CD4-positive, alpha-beta memory T cell (primary cell): ENCODE measurements around the gene TP53I11. TPM values are rescaled to one million over a fixed set of nuclear protein-coding genes. Genes with fewer than 3 reads are reported as not detected.

ENCODE experiments used
- CTCF ChIA-PET: fragments of 350-600 bp; sonication (Branson Sonifier 250); formaldehyde crosslinking; loops from one replicate; lab custom pipeline; 2021; ENCODE audit warnings: inconsistent platforms; ENCODE audit not compliant: partially characterized antibody; lab: Charles Lee
- POLR2A ChIA-PET: fragments of 350-600 bp; sonication (Branson Sonifier 250); formaldehyde crosslinking; loops from one replicate; lab custom pipeline; 2021; ENCODE audit not compliant: partially characterized antibody; lab: Charles Lee
- DNase-seq, 5 donors: peaks; one replicate each; pipeline versions ENCODE4 v3.0.0 to v3.0.0-alpha.2; 2020 to 2022; ENCODE audit warnings: mixed read lengths in 1 of 5
- H3K27ac ChIP-seq: one replicate; pipeline ENCODE4 v1.7.0; 2013; ENCODE audit warnings: low read depth, low read length
- H3K27me3 ChIP-seq: 2 replicates; pipeline ENCODE4 v1.7.0; 2013; ENCODE audit warnings: mild to moderate bottlenecking, low read length, moderate library complexity; ENCODE audit not compliant: insufficient read depth
- H3K36me3 ChIP-seq: 2 replicates; pipeline ENCODE4 v1.7.0; 2013; ENCODE audit warnings: mild to moderate bottlenecking, low read length, moderate library complexity; ENCODE audit not compliant: insufficient read depth
- H3K4me1 ChIP-seq: 2 replicates; pipeline ENCODE4 v1.7.0; 2013; ENCODE audit warnings: mild to moderate bottlenecking, low read length, moderate library complexity; ENCODE audit not compliant: insufficient read depth
- H3K4me3 ChIP-seq, 2 donors: one replicate each; pipeline ENCODE4 v1.7.0; 2013; ENCODE audit warnings: low read length in 2 of 2, mild to moderate bottlenecking in 1 of 2
- H3K9me3 ChIP-seq, 2 donors: one replicate each; pipeline ENCODE4 v1.7.0; 2013; ENCODE audit warnings: low read length in 2 of 2, control low read depth in 1 of 2; ENCODE audit not compliant: control insufficient read depth in 1 of 2
- H3K27ac Mint-ChIP-seq, 7 donors: one replicate each; pipeline ENCODE4 v1.8.0; 2020 to 2021; ENCODE audit warnings: mixed read lengths in 7 of 7, mild to moderate bottlenecking in 6 of 7, inconsistent platforms in 3 of 7, moderate library complexity in 3 of 7
- H3K27me3 Mint-ChIP-seq, 2 donors: one replicate each; pipeline ENCODE4 v1.8.0; 2020 to 2021; ENCODE audit warnings: mixed read lengths in 2 of 2
- H3K36me3 Mint-ChIP-seq, 2 donors: one replicate each; pipeline ENCODE4 v1.8.0; 2020 to 2021; ENCODE audit warnings: mixed read lengths in 2 of 2, inconsistent platforms in 1 of 2, mild to moderate bottlenecking in 1 of 2
- H3K4me1 Mint-ChIP-seq, 4 donors: one replicate each; pipeline ENCODE4 v1.8.0; 2020 to 2021; ENCODE audit warnings: mixed read lengths in 4 of 4, mild to moderate bottlenecking in 1 of 4
- H3K4me3 Mint-ChIP-seq, 8 donors: one replicate each; pipeline ENCODE4 v1.8.0; 2020 to 2021; ENCODE audit warnings: mixed read lengths in 8 of 8, mild to moderate bottlenecking in 7 of 8, moderate library complexity in 6 of 8, inconsistent platforms in 3 of 8
- H3K9me3 Mint-ChIP-seq, 8 donors: one replicate each; pipeline ENCODE4 v1.8.0; 2020 to 2021; ENCODE audit warnings: mixed read lengths in 8 of 8, mild to moderate bottlenecking in 5 of 8, inconsistent platforms in 3 of 8, moderate library complexity in 1 of 8
- intact Hi-C: fragments of 100-400 bp; cut with micrococcal nuclease; formaldehyde crosslinking; loops from one replicate; pipeline ENCODE4 v1.15.1; 2023
- polyA plus RNA-seq, 2 donors: library from polyadenylated mRNA; unstranded; fragments of 300-500 nt; fragmentation: Illumina TruSeq; gene quantifications; one replicate each; pipeline ENCODE4 v1.2.3, GENCODE V29; 2021
- total RNA-seq, 2 experiments: library from RNA; stranded (reverse); gene quantifications; one replicate each; pipeline ENCODE4 v1.2.3, GENCODE V29; 2021

TP53I11 gene
- total and polyA plus RNA-seq, 4 experiments from 2014 or later, result 1.1 to 7.0 (median 5.1) TPM

DNA sequence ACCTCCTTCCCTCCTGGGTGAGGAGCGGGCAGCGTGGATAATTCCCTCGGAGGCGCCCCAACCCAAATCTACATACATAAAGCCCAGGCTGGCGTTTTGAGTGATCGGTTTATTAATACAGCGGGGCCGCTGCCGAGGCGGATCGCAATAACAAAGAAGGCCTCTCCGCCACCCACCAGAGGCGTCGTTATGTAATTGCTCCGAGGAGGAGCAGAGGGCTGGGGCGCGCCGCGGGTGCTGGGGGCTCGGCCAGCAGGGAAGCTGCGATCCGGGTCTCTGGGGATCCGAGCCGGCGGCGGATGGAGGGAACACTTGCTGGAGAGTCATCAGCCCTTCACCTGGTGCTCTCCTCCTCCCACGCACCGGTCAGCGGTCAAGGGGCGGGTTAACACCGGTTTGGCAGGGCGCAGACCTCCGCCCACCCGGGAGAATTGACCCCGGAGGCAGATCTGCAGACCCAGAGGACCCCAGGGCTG lies 6.4 kb upstream of the TP53I11 start:
- H3K9me3 ChIP-seq, result no peaks in the 10 kb centered on the region
- intact Hi-C loops, result no loop called here
- CTCF ChIA-PET, result interaction anchor here (1.1 kb wide), 1 partner anchor 45 kb away, joined by 3 read pairs; no protein-coding TSS in a partner anchor
- no peaks in the 10 kb centered on the region for H3K9me3 Mint-ChIP-seq
- H3K4me1 ChIP-seq, result no peaks in the 10 kb centered on the region
- H3K27me3 ChIP-seq, result no peaks in the 10 kb centered on the region
- H3K27ac Mint-ChIP-seq, result no peak overlapping the region
- H3K4me1 Mint-ChIP-seq, result no peaks in the 10 kb centered on the region
- POLR2A ChIA-PET, result no interaction called here
- no peaks in the 10 kb centered on the region for H3K36me3 ChIP-seq
- H3K4me3 Mint-ChIP-seq, result no peak overlapping the region
- H3K4me3 ChIP-seq, result no peak overlapping the region
- H3K27ac ChIP-seq, result no peak overlapping the region
- no peaks in the 10 kb centered on the region for H3K36me3 Mint-ChIP-seq
- no peaks in the 10 kb centered on the region for H3K27me3 Mint-ChIP-seq
- DNase-seq, result no peak

DNA sequence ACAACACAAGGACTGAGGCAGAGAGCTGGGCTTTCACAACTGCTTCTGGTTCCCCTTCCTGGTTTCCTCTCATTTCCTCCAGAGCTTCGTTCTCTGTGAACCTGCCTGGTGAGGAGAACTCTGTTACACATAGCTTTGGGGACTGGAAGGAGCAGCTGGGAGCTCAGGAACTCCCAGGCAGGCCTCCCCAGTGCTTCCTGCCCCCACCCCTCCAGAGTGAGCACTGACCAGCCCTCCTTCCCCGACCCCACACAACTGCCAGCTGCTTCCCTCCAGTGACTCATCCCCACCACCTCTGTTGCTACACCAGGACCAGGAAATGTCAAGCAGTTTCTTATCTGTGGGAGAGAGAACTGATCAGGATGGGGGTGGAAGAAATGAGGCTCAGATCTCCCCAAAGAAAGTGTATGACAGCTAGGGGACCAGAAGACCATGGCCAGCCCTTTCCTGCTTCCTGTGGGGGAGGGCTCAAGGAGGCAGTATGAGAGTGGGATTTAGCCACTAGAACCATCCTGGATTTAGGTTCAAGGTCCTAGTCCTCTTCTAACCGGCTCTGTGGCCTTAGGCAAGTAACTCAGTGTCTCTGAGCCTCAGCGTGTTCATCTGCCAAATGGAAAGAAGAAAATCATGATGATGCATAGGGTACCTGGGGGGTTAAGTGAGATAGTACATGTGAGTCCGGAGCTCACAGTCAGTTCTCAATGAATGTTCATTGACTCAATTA lies 4.5 kb upstream of the TP53I11 start:
- Histone ChIP-seq H3K4me3 (no peak overlapping the region), H3K9me3 (no peaks in the 10 kb centered on the region), H3K27ac (no peak overlapping the region), H3K4me1 (peaks cover 3% of the 10 kb centered on the region), H3K36me3 (no peaks in the 10 kb centered on the region), H3K27me3 (no peaks in the 10 kb centered on the region)
- POLR2A ChIA-PET, result no interaction called here
- Mint-ChIP-seq H3K36me3 (no peaks in the 10 kb centered on the region), H3K27ac (no peak overlapping the region), H3K4me3 (no peak overlapping the region), H3K4me1 (peaks cover 0 to 6% (median 2%) of the 10 kb centered on the region in 4 donors), H3K9me3 (no peaks in the 10 kb centered on the region), H3K27me3 (no peaks in the 10 kb centered on the region)
- peak in 1 of 5 donors; percentile 16 for DNase-seq
- CTCF ChIA-PET, result interaction anchor here (0.7 to 1.1 kb wide), 2 partner anchors 12 to 148 kb away, joined by 3 read pairs; no protein-coding TSS in a partner anchor
- intact Hi-C loops, result no loop called here

DNA sequence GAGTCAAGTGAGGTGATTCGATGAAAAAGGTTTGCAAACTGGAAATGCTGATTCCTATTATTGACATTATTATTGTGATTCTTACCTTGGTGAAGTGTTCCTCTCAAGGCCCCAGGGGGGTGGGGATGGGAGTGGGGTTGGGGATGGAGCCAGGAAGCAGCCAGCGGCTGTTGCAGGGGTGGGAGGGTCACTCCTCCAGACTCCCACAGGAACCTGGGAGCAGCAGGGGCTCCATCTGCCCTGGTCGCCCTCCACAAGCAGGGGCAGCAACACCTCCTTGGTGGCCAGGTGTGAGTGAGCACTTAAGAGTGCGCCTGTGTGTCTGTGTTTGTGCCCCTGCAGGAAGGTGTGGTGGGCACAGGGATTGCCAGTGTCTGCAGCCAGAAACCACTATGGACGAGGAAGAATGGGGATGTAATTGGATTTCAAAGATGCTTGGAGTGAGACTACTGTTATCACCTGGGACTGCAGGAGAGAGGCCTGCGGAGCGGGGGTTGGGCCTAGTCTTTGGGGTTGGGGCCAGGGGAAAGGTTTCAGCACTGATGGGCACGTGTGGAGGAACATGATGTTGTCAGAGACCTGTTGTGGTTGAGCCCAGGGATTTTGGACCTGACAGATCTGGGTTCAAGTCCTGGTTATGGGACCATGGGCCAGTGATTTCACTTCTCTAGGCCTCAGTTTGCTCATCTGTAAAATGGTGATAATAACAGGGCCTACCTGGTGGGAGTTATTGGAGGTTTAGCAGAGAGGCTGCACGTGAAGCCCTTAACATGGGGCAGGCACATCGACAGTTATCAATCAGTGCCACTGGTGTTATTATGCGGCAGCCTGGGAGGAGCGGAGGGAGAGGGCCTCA lies 3.6 kb upstream of the TP53I11 start:
- no peaks in the 10 kb centered on the region for H3K9me3 ChIP-seq
- H3K27me3 Mint-ChIP-seq, result no peaks in the 10 kb centered on the region
- H3K4me3 Mint-ChIP-seq, result no peak overlapping the region
- no peak overlapping the region for H3K27ac ChIP-seq
- H3K36me3 ChIP-seq, result no peaks in the 10 kb centered on the region
- DNase-seq, result peak in 1 of 5 donors; percentile 24
- intact Hi-C loops, result loop anchor here (5.0 kb wide), 2 partner anchors 123 to 148 kb away; no protein-coding TSS in a partner anchor
- CTCF ChIA-PET, result interaction anchor here (1.1 kb wide), 1 partner anchor 148 kb away, joined by 3 read pairs; no protein-coding TSS in a partner anchor
- POLR2A ChIA-PET, result no interaction called here
- peaks cover 0 to 6% (median 2%) of the 10 kb centered on the region in 4 donors for H3K4me1 Mint-ChIP-seq
- H3K9me3 Mint-ChIP-seq, result no peaks in the 10 kb centered on the region
- H3K4me3 ChIP-seq, result no peak overlapping the region
- no peaks in the 10 kb centered on the region for H3K36me3 Mint-ChIP-seq
- H3K4me1 ChIP-seq, result peaks cover 3% of the 10 kb centered on the region
- H3K27me3 ChIP-seq, result no peaks in the 10 kb centered on the region
- peak overlapping the region in 1 of 7 donors; percentile 79 for H3K27ac Mint-ChIP-seq

DNA sequence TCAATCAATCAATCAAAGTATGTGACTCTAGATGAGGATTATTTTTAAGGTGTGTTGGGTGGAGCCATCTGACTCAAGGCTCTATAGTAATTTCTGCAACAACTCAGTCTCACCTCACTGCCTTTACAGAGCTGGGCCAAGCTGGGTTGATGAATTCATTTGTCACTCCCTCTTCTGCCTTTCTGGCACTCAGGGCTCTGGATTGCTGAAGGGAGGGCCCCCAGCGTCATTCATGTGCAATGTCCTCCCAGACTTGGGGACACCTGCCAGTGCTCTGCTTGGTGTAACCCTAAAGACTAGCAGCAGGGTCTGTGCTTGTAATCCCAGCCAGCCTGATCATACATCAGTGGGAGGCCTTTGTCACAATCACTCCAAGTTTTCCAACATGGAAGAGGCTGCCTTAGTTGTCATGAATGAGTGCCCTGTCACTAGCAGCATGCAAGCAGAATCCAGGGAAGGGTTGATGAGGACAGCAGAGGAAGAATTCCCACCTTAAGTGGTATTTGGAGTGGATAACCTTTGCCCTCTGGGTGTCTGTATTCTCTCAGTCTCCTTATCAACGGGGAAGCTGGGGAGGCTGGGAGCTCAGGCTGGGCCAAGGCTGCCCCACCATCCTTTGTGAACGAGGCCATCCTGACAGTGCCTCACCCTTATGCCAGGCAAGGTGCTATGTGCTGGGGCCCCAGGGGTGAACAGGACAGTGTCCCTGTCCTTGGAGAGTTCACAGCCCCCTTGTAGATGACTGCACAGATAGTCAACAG lies 2.0 kb upstream of the TP53I11 start:
- CTCF ChIA-PET, result interaction anchor here (1.5 kb wide), 2 partner anchors 14 to 26 kb away, joined by 3 to 5 read pairs; no protein-coding TSS in a partner anchor
- H3K4me3 ChIP-seq, result no peak overlapping the region
- Mint-ChIP-seq H3K4me3 (peak overlapping the region in 4 of 8 donors; percentile 15 to 79 (median 64)), H3K9me3 (no peaks in the 10 kb centered on the region), H3K4me1 (peaks cover 0 to 14% (median 3%) of the 10 kb centered on the region in 4 donors), H3K27me3 (no peaks in the 10 kb centered on the region), H3K27ac (peak overlapping the region in 2 of 7 donors; percentile 12 to 74), H3K36me3 (no peaks in the 10 kb centered on the region)
- no peaks in the 10 kb centered on the region for H3K9me3 ChIP-seq
- H3K27me3 ChIP-seq, result no peaks in the 10 kb centered on the region
- intact Hi-C loops, result loop anchor here (5.0 kb wide), 2 partner anchors 125 to 150 kb away; no protein-coding TSS in a partner anchor
- peaks cover 3% of the 10 kb centered on the region for H3K4me1 ChIP-seq
- no peaks in the 10 kb centered on the region for H3K36me3 ChIP-seq
- peak in 1 of 5 donors; percentile 25 for DNase-seq
- H3K27ac ChIP-seq, result no peak overlapping the region
- POLR2A ChIA-PET, result no interaction called here

DNA sequence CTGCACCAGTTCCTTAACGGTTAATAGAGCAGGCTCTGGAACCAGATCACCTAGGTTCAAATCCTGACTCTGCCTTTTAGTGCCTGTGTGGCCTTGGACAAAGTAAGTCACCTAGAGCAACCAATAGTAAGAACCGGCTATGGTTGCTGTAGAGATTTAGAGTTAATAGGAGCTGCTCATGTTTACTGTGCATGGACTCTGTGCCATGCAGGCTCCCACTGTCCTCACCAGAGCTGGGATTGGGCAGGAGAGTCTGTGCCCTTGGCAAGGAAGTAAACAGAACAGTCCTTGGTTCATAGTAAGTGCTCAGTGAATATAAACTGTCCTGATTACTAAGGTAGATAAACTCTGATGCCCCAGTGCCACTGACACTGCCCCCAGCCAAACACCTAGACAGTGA lies 1.4 kb upstream of the TP53I11 start:
- ChIA-PET POLR2A (no interaction called here), CTCF (interaction anchor here (1.5 kb wide), 2 partner anchors 13 to 26 kb away, joined by 3 to 5 read pairs; no protein-coding TSS in a partner anchor)
- no peaks in the 10 kb centered on the region for H3K27me3 Mint-ChIP-seq
- DNase-seq, result peak in 1 of 5 donors; percentile 9
- H3K4me1 Mint-ChIP-seq, result peaks cover 0 to 14% (median 3%) of the 10 kb centered on the region in 4 donors
- H3K9me3 ChIP-seq, result no peaks in the 10 kb centered on the region
- H3K27me3 ChIP-seq, result no peaks in the 10 kb centered on the region
- no peaks in the 10 kb centered on the region for H3K36me3 ChIP-seq
- peak overlapping the region in 1 of 7 donors; percentile 31 for H3K27ac Mint-ChIP-seq
- peak overlapping the region in 5 of 8 donors; percentile 53 to 79 (median 62) for H3K4me3 Mint-ChIP-seq
- H3K4me3 ChIP-seq, result no peak overlapping the region
- no peaks in the 10 kb centered on the region for H3K9me3 Mint-ChIP-seq
- H3K36me3 Mint-ChIP-seq, result no peaks in the 10 kb centered on the region
- H3K4me1 ChIP-seq, result peaks cover 3% of the 10 kb centered on the region
- intact Hi-C loops, result loop anchor here (5.0 kb wide), 2 partner anchors 125 to 150 kb away; no protein-coding TSS in a partner anchor
- H3K27ac ChIP-seq, result no peak overlapping the region

DNA sequence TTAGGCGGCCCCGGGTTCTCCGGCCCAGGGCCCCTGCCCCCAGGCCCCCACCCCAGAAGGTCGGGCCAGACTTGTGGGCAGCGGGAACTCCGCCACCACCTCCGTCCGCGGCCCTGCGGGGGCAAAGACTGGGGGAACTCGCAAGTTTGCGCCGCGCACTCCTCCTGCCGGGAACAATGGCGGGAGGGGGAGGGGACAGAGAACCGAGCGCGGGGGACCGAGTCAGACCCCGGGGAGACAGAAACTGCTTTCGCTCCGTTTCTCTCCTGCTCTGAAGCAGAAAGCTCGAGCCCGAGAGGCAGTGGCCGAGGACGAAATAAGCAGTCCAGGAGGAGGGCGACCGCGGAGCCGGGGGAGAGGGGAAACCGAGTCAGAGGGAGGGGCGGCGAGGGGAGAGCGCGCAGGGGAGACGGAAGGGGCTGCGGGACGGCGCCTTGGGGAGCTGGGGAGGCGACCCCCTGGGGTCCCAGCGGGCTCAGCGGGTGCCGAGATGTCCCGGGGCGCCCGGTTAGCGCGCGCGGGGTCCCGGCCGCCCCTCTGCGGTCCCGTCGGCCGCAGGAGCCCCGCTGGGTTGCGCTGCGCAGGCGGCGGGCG lies 555 bp downstream of the TP53I11 start:
- peak in 2 of 5 donors; percentile 26 to 28 for DNase-seq
- peak overlapping the region; percentile 36 to 59 for H3K4me3 ChIP-seq
- no peaks in the 10 kb centered on the region for H3K27me3 ChIP-seq
- H3K4me1 ChIP-seq, result peaks cover 3% of the 10 kb centered on the region
- peak overlapping the region; percentile 26 for H3K27ac ChIP-seq
- Mint-ChIP-seq H3K4me1 (peaks cover 0 to 14% (median 3%) of the 10 kb centered on the region in 4 donors), H3K9me3 (no peaks in the 10 kb centered on the region), H3K27ac (peak overlapping the region in 1 of 7 donors; percentile 61), H3K36me3 (no peaks in the 10 kb centered on the region), H3K4me3 (peak overlapping the region; percentile 63 to 87 (median 79)), H3K27me3 (no peaks in the 10 kb centered on the region)
- POLR2A ChIA-PET, result interaction anchor here (0.8 to 1.7 kb wide), 6 partner anchors 14 to 200 kb away, joined by 3 to 11 read pairs (median 4); no protein-coding TSS in a partner anchor
- no peaks in the 10 kb centered on the region for H3K9me3 ChIP-seq
- intact Hi-C loops, result loop anchor here (5.0 kb wide), 2 partner anchors 127 to 152 kb away; no protein-coding TSS in a partner anchor
- no peaks in the 10 kb centered on the region for H3K36me3 ChIP-seq
- CTCF ChIA-PET, result interaction anchor here (1.0 to 1.4 kb wide), 9 partner anchors 9 to 154 kb away, joined by 3 to 14 read pairs (median 5); no protein-coding TSS in a partner anchor
